SW480 (cell line): ENCODE data around the gene DLST.

Experiments used
- DNase-seq: peaks from one replicate; pipeline ENCODE4 v3.0.0-alpha.2; 2016; ENCODE audit warnings: low spot score

The DLST gene

DNA sequence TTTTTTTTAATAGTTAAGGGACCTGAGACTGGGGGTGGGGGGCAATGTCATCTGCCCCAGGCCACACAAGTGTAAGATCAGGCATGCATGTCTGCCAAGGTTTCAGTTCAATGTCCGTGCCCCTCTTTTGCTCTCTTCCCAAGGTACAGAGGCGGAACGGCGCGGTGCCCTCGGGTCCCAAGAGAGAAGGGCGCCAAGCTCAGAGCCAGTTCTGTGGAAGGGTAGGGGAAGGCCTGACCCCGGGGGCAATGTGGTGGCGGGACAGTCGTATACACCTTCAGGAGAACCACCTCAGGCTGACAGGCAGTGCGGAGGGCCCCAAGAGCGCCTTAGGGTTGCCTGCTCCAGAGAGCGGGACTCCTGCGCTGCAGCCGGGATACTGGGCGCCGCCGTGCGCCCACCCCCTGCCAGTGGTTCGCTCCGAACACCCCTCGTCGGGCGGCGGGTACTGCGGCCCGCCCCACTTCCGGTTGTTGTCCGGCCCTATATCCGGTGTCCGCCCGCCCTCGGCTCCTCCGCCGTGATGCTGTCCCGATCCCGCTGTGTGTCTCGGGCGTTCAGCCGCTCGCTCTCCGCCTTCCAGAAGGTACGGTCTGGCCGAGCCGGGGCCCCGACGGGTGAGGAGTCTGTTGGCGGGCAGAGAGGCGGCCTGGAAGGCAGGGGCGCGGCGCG lies at the start of gene DLST:
DLST (plus strand) TSS at position 486 of the 672 bp plus-strand sequence; CDS start at position 524, 38 bp downstream.
- DNase-seq: peak; percentile 91

DNA sequence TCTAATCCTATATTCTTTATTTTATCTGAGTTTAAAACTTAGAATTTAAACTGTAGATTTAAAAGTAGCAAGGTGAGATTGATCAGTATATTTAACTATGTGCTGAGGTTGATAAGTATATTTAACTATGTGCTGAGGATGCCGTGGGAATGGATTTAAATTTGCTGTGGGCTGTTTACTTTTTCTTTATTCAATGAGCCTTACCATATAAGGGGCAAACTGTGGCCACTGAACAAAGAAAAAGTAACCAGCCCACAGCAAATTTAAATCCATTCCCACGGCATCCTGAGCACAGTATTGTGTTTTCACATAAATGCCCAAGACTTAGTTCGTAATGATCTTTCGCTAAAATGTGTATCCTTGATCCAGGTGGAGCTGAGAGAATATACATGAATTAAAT lies 48.9 kb upstream of the DLST start:
- no peak for DNase-seq

DNA sequence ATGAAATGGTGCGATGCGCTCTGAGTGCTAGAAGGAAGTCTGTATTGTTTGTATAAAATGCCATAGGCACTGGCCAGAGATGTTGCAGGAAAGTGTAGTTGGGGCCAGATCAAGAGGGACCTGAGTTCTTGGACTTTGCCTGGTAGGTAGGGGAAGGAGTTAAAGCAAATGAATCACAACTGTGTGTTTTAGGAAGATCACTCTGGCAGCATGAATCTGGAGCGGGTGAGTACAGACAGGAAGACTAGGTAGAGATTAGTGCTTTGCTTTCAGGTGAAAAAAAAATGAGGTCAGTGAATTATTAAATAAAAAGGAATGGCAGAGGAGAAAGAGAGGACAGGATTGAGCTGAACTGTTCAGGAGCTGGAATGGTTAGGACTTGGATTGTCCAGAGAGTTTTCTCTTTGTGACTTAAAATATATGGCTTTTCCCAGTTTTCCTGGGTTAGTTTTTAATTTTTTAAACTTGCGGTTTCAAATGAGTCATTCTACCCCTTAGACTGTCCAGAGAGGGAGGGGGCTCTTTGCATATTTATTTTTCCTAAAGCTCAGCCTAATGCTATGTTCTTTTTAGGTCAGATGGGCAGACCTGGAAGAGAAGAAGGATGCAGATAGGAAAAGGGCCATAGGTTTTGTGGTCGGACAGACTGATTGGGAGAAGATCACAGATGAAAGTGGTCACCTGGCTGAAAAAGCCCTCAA lies 46.9 kb upstream of the DLST start:
- no peak for DNase-seq

DNA sequence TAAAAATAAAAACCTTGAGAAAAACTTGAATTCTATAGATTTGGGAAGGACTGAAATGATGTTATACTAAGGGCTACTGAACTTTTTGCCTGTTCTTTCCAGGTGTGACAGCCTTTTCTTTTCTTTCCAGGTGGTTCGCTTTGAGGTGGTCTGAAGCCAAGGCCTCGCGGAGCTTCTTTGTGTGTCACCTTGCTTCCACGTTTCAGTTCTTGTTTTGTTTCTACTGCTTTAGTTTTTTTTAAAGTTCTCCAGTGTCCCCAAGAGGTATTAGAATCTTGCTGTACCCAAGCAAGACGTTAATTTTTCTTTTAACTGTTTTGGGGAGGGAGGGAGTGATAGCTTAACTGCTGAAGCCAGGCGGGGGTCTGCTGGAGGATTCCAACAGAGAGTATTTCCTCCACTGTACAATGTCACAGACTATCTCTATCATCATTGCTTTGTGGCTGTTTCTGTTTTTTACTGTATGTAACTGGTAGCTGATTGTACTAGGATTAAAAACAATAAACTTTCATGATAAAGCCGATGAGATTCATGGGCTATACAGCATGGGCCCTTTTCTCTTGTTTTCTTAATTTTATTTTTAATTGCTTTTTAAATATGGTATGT lies 46.0 kb upstream of the DLST start:
- no peak for DNase-seq

DNA sequence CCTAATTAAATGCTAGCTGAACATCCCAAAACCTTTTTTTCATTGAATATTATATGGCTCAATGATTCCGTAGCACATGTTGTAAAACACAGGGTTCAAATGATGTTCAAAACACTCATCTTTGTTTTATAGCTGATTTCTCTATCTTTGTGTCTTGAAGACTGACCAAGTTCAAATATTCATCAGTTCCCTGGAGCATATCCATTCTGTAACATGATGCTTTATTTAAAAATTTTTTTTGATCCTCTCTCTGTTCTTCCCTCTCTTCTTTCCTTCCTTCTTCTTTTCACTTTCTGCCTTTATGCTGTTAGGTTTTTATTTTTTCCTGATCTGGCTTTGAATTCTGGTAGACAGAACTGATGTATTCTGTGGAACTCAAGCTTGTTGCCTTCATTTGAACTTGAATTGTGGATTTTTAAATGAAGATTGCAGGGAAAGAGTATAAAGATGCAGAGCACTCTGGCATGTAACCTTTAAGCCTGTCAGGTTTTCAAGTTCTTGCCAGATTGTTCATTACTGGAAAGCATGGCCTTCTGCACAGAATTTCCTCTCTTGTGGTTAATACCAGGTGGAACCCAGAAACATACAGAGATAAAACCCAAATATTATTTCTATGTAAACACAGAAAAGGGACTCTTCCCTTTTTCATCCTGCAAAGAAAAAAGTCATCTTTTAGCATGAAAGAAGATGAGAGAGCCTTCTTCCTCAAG lies 45.3 kb upstream of the DLST start:
- no peak for DNase-seq

DNA sequence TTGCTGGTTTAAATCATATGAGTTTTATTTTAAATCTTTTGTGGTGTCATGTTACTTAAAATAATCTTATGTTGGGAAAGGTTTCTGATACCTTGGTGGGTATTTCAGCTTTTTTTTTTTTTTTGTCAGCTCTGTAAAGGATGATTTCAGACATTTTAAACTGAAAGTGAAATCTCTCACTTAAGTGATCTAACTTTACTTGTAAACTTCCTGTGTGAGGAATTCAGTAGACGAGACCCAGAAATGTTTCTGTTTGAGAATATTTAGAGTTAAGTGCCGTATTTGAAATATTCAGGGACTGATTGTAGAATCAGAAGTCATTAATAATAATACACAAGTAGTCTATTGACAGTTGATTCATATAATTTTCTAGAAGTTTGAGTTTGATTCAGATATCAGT lies 43.5 kb upstream of the DLST start:
- no peak for DNase-seq

DNA sequence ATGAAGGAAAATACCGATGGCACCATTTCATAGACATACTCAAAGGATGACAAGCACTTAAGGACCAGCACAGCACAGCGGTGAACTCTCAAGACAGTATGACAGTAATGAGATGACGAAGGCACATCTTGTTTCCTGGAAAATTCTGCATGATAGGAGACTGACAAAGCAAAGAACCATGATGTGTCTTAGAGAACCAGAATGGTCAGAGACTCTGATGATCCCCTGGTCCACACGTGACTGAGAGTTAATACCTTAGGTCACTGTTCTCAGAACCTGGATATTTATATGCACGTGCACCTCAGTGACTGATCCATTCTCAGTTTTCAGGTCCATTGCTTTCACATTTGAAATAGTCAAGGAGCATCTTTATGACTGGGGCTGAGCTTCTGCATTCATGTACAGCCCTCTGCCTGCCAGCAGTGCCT lies 41.1 kb upstream of the DLST start:
- no peak for DNase-seq

DNA sequence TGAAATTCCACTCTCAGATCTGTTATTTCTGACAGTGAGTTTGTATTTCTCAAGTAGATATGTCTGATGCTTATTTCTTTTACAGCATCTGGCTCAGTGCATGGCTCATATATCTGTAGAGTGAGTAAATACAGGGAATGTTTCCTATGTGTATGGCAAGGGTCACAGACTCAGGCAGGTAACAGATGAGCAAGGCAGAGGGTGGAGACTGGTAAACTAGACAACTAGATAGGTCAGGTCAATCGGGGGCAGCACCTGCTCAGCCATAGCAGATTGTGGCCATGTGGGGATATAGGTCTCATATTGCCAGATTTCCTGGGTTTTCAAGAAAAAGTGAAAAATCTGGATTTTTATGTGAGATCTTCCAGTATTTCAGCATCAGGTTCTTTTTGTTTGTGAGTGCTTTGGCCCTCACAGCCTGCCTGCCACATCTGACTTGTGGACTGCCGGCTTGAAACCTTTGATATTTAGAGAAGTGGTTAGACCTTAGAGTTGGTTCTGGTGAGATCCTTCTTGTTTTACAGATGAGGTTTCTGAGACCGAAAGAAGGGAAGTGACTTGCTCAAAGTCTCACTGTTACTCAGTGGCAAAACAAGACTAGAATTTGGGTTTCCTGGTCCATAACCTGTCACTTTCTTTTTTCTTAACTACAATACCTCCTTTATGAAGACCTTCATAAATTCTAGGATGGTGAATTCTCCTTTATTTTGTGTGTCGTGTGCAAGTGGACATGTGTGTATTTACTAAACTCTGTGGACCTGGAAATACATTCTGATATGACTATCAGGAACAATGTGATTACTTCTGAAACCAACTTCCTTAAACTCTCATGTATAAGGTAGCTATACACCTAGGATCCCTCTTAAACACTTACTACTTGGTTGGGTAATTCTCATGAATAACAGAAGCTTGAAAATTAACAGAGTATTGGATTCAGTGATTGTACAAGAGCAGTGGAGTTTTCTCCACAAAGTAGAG lies 40.2 kb upstream of the DLST start:
- no peak for DNase-seq

DNA sequence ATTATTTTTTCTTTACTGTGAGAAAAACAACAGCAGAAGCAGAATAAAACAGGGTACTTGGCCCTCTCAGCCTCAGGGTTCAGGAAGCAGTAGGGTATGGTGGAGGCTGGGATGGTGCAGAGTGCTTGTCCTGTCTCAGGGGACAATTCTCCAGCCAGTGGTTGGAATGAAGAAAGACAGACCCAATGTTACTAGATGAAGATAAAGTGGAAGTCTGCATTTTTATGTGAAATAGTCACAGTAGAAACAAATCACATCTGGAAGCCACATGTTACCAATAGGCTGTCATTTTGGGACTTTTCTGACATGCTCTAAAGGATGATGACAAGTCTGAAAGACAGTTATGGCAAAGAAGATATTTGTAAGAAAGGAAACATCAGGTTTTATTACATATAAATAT lies 38.1 kb upstream of the DLST start:
- no peak for DNase-seq

DNA sequence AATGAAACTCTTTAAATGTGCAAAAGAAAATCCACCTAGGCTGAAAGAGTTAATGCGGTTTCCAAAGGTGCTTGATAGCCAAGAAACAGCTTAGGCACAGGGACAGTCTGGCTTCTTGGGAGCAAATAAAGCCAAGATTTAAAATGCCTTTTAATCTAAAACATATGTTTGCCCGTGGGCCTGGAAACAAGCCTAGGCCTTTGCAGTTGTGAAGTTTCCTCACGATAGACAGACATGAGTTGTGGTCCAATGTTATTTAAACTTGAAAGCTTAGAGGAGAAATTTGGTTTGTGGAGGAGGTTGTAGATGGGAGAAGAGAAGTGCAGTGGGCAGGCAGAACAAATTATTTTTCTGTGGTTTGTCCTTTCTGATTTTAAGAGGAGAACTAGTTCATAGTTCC lies 35.5 kb upstream of the DLST start:
- no peak for DNase-seq

DNA sequence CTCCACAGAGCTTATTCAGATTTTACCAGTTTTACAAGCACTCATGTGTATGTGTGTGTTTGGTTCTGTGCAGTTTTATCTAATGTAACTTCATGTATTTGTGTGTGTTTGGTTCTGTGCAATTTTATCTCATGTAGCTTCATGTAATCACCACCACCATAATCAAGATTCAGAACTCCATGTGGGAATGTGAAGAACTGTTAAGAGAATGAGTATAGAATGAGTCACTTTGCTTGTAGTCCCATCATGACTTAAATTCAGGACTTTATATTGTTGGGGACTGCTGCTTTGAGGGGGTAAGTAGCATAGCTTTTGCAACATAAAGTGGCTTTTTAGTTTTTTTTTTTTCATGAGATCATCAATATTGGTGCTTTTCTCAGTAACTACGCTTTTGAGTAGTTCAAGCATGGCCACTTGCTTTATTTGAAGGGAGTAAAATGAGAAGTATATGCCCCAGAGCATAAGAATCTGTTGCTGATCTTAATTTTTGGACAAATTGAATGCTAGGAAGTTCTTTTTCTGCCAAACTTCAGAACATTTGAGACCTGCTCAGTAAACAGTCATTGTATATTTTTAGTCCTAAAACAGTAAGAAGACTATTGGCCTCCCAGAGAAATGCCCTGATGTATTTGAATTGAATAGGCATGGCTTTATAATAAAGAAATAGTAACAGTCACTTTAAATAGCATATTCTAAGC lies 34.6 kb upstream of the DLST start:
- DNase-seq: no peak

DNA sequence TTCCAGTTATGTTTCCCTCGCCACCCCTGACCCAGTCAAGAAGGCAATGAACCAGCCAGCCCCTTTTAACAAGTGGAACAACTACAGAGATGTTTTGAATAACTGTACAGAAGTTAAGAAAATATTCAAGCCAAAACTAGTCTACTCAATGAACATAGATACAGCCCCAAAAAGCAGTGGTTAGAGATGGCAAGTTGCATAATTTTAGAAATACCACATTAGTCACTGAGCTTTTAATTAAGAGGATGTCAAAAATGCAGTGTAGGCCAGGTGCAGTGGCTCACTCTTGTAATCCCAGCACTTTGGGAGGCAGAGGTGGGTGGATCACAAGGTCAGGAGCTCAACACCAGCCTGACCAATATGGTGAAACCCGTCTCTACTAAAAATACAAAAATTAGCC lies 32.9 kb upstream of the DLST start:
- DNase-seq: no peak

DNA sequence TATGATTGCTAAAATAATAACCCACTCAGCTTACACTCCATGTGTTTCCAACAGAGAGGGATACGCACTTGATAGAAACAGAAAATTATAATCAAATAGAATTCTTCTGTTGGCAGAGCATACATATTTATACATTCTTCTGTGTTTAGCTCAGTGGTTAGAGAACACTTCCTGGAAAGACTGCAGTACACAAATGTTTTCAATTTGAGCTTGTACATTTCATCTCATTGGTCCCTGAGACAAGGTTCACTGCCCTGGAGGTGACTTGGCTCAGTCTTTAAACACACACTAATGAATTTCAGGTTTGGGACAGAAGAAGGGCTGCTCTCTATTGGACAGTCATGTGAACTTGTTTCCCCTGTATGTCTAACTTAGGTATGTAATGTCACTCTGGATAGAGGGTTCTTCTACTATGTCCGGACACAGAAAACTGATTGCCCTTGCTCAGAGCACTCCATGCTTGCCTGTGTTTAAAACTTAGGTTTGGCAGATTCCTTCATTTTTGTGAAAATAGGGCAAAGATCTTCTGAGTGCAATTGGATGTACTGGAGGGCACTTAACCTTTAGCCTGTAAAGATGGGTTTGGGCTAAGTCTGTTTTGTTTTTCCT lies 28.7 kb upstream of the DLST start:
- DNase-seq: no peak

DNA sequence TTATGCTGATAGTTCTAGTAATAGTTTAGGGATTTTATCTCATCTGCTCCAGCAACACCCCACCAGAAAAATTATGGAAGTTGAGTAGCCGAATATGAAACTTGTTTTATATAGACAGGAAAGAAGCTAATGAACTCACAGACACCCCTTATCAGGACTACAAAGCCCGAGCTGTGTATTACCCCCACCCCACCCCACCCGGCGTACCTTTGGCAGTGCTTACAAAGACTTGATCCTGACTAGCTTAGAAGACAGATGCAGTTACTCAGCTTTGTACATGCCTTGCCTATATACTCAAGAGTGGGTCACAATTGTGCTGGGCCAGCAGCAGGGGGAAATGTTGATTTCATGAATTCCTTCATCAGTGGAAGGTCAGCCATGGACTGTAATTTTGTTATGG lies 28.1 kb upstream of the DLST start:
- no peak for DNase-seq

DNA sequence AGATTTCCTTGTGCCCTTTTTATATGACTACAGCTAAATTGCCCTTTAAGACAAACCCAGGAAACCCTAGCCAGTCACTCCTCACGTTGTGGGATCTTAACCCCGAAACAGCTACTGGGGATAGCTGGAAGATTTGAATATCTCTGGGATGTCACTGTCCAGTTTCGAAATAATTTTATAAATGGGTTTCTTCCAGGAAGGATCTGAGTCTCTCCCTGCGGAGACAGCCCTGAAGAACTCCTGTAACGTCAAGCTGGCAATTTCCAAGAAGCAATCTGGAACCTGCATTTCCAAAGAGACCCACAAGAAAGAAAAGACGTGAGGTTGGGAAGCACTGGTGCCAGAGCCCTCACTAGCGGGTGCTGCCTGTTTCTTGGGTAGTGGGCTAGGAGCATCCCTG lies 26.7 kb upstream of the DLST start:
- no peak for DNase-seq

DNA sequence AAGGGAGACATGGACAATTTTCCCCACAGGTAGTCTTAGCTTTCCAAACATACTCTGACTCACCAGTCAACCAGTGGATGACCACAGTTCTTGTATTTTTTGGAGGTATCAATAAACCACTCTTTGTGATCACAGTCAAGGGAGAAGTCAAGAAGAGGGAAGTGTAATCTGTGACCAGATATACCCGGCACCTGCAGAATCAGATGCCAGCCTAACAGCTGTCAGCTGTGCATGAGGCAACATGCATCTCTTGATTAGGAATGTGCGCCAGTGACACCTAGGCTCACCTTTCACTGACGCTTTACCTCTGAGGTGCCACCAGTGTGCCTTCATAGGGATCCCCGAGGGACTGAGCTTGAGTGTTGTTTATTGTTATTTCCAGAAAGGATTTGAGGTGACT lies 25.8 kb upstream of the DLST start:
- DNase-seq: no peak

DNA sequence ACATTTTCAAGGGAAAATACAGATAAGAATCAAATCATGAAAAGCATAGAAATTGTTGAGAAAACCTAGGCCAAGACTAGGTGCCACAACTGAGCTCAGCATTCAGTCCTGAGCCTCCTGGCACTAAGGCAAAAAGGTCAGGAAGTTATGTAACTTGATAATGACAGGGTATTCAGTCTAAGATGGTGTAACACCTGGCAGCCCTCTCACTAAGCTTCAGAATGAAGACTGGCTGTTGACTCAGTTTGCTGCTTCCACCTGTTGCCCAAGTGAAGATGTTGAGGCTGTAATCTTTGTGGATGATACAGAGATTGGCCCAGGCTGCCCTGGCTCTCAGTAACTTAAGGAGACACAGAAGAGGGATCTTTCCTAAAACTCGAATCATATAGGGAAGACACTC lies 25.4 kb upstream of the DLST start:
- DNase-seq: no peak

DNA sequence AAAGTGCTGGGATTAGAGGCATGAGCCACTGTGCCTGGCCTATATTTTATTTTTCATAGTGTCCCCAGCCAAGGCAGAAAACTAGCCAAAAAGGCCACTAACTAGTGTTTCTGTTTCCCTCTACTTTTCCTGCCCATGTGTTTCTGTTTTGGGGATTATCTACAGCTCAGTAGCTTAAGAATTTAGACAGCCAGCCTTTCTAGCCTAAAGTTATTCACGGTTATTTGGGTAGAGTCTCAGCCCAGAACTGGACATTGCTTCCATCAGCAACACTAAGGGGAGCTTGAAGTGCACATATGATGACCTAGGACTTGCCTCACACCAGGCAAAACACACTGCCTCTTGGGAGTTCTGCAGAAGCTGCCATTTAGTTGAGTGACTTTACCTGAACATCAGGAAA lies 23.7 kb upstream of the DLST start:
- no peak for DNase-seq

DNA sequence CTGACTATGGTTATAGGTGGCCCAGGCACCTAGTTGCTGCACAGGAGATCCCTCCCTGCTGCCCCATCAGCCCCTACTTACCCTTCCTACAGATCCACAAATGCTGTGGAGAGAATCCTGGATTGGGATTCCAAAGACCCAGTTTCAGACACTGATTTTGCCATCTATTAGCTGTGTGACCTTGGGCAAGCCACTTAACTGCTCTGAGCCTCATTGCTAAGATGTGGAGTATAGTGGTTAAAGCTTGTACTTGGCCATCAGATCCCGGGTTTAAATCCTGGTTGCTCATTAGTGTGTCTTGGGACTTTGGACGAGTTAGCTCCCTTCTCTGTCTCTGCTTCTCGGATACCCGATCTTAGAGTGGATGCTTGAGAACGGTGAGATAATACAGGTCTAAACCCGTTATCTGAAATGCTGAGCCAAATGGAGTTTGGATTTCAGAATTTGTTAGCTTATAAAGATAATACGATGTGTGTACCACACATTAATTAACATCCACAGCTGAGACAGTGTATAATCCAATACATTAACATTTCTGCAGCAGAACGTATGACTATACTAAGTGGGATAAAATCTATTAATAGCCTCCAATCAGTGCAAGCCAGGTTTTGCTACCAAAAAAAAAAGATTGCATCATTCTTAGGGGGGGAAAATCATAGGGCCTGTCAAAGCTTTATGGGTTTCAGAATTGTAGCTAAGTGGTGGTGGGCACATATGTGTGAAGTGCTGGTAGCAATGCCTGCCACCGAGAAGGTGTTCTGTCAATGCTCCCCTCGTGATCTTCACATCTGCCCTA lies 21.8 kb upstream of the DLST start:
- no peak for DNase-seq
